ENCODE data around the gene CA10.

Gene CA10

DNA sequence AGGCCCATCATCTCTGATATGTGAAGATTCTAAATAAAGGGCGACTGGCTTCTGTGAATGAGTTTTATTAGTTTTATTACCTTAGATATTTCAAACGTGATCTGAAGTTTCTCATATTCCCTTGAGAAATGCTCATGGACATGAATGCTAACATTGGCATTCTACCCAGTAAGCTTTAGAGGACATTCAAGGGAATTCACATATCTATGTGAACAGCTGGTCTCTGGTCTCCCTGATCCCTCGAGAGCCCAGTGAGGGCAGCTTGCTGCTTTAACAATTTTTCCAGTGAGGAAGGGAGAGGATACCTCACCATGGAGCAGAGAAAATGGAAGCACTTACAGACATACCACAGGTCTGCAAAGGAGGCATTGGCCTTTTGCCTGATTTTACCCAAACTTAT is 312.7 kb downstream of the CA10 start:
- no peak for DNase-seq (ENCODE audit: low spot score)
- in situ Hi-C loops (cut with MboI; ENCODE audit: low sequenced_read_pairs, unreplicated experiment), result no loop called here

DNA sequence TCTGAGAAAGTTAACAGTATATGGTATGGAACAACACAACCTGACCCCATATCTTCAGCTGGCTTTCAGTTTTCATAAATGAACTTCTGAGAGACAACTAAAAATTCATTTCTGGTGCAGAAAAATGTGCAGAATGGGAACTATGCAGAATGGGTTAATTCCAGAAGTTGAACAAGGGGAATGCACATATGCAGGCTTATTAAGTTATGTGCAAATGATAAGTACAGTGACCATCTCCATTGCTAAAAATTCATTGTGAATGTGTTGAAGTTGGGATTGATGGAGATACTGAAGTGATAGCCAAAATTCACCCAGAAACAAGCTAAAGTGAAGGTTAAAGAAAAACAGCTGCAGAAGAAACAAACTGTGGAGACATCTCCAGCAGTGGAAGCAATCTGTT is 315.8 kb downstream of the CA10 start:
- no peak for DNase-seq (ENCODE audit: low spot score)
- TF ChIP-seq, protein P1, sequence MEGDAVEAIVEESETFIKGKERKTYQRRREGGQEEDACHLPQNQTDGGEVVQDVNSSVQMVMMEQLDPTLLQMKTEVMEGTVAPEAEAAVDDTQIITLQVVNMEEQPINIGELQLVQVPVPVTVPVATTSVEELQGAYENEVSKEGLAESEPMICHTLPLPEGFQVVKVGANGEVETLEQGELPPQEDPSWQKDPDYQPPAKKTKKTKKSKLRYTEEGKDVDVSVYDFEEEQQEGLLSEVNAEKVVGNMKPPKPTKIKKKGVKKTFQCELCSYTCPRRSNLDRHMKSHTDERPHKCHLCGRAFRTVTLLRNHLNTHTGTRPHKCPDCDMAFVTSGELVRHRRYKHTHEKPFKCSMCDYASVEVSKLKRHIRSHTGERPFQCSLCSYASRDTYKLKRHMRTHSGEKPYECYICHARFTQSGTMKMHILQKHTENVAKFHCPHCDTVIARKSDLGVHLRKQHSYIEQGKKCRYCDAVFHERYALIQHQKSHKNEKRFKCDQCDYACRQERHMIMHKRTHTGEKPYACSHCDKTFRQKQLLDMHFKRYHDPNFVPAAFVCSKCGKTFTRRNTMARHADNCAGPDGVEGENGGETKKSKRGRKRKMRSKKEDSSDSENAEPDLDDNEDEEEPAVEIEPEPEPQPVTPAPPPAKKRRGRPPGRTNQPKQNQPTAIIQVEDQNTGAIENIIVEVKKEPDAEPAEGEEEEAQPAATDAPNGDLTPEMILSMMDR (IDR thresholded peaks at IDR 0.05; ENCODE audit: borderline replicate concordance, control extremely low read depth, extremely low read depth, insufficient read depth, missing control alignments), result no peak
- in situ Hi-C loops (cut with MboI; ENCODE audit: low sequenced_read_pairs, unreplicated experiment), result no loop called here

More for the DNA sequence above, 312.7 kb downstream of the CA10 start:
- TF ChIP-seq, protein P1 (IDR thresholded peaks at IDR 0.05; ENCODE audit: borderline replicate concordance, control extremely low read depth, extremely low read depth, insufficient read depth, missing control alignments), result no peak

DNA sequence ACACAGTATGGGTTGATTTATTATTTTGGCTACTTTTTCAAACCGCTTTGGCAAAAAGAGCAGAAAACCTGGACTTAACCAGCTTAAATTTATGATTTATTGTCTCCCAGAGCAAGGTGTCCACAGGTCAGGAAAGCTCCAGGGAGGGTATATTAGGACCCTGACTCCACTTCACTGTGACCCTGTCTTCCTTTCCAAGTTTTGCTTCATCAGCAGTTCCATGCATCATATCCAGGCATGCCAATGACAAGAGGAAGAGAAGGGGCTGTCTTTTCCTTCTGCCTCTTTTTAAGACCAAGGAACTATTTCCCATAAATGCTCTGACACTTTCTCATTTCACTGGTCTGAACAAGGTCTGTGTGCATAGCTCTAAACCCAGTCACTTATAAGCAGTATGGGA is 316.8 kb downstream of the CA10 start:
- in situ Hi-C loops (cut with MboI; ENCODE audit: low sequenced_read_pairs, unreplicated experiment), result no loop called here
- no peak for DNase-seq (ENCODE audit: low spot score)
- TF ChIP-seq, protein P1 (IDR thresholded peaks at IDR 0.05; ENCODE audit: borderline replicate concordance, control extremely low read depth, extremely low read depth, insufficient read depth, missing control alignments), result no peak

DNA sequence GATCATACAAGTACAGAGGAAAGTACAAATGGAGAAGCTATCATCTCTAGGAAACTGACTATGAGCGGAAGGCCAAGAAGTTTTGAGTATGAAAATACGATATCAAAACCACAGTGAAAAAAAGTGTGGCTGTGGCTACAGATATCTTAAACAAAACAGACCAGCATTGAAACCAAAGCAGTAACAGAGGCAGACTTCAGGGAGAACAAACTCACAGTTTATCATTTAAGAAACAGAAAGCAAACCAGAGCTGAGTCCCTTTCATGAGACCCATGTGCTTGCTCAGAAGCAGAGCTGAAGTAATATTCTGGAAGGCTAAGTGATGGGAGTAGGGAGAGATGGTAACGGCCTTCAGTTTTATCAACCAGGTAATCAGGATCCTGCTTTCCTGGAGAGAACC is 317.8 kb downstream of the CA10 start:
- in situ Hi-C loops (cut with MboI; ENCODE audit: low sequenced_read_pairs, unreplicated experiment), result no loop called here
- TF ChIP-seq, protein P1 (IDR thresholded peaks at IDR 0.05; ENCODE audit: borderline replicate concordance, control extremely low read depth, extremely low read depth, insufficient read depth, missing control alignments), result no peak
- no peak for DNase-seq (ENCODE audit: low spot score)

DNA sequence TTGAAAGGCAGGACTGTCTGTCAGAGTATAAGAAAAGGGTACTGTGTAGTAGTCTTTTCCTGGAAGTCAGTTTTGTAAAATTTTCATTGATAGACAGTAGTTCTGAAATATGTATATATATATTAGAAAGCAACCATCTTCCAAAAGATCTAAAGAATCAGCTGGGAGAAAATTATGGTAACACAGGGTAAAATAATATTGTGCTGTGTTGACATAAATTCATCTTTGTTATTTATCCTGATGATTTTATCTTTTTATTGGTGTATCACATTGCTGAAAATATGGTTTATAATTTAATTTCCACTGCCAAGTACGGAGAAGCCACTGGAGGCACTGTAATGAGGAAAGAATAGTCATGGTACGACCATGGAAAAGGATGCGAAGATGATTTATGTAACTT is 324.9 kb downstream of the CA10 start:
- DNase-seq (ENCODE audit: low spot score), result no peak
- in situ Hi-C loops (cut with MboI; ENCODE audit: low sequenced_read_pairs, unreplicated experiment), result no loop called here
- TF ChIP-seq, protein P1 (IDR thresholded peaks at IDR 0.05; ENCODE audit: borderline replicate concordance, control extremely low read depth, extremely low read depth, insufficient read depth, missing control alignments), result no peak

DNA sequence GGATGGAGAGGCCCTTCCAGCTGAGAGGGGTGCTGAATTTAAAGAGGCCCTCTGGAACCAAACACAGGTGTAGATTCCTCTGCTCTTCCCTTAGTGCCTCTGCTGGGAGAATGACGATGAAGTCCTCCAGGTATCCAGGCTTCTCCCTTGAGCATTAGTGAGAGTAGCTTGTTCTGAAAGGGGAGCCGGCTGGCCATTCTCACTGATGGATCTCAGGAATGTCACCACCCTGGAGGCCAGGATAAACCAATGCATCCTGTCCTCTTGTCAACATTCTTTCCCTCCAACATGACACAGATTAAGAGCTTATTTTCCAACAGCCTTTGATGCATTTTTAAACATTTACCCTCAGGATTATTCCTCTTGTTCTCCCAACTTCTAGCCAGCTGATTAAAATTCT is 325.5 kb downstream of the CA10 start:
- DNase-seq (ENCODE audit: low spot score), result no peak
- TF ChIP-seq, protein P1 (IDR thresholded peaks at IDR 0.05; ENCODE audit: borderline replicate concordance, control extremely low read depth, extremely low read depth, insufficient read depth, missing control alignments), result no peak
- in situ Hi-C loops (cut with MboI; ENCODE audit: low sequenced_read_pairs, unreplicated experiment), result no loop called here

DNA sequence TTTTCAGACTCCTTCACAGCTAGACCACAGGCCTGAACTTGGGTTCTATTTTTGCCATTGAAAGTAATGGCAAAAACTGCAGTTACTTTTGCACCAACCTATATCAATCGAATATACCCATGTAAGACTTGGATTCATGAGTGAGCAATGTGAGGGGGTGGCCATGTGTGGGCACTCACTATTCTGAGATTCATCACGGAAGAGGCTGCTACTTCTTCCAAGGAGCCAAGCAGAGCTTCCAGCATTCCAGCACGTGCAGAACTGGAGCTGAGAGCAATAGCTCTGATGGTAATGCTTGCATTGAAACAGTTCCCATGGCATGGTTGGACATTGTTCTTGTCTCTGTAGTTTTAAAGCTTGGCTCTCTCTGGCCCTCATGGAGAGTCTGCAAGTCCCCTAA is 327.6 kb downstream of the CA10 start:
- TF ChIP-seq, protein P1 (IDR thresholded peaks at IDR 0.05; ENCODE audit: borderline replicate concordance, control extremely low read depth, extremely low read depth, insufficient read depth, missing control alignments), result no peak
- no peak for DNase-seq (ENCODE audit: low spot score)
- in situ Hi-C loops (cut with MboI; ENCODE audit: low sequenced_read_pairs, unreplicated experiment), result no loop called here
